Endothelial cell of umbilical vein (primary cell): ENCODE measurements around the gene GGT6. TPM values are rescaled to one million over a fixed set of nuclear protein-coding genes. Genes with fewer than 3 reads are reported as not detected.

Experiments used
- BruUV-seq: library from RNA; stranded (reverse); fragments of 400-500 nt; replicated peaks from 2 replicates; lab custom pipeline; 2021; lab: Mats Ljungman, UMichigan
- CTCF ChIA-PET: fragments of 300-600, 350-600 bp; sonication (Branson Sonifier 250); formaldehyde crosslinking; loops from one replicate; lab custom pipeline; 2021; ENCODE audit warnings: antibody characterized with exemption, inconsistent platforms; lab: Charles Lee
- POLR2A ChIA-PET: fragments of 300-600, 350-600 bp; sonication (Branson Sonifier 250); formaldehyde crosslinking; loops from one replicate; lab custom pipeline; 2021; ENCODE audit warnings: antibody characterized with exemption, inconsistent platforms; lab: Charles Lee
- DNase-seq: peaks from one replicate; pipeline ENCODE4 v3.0.0-alpha.2; 2011; ENCODE audit warnings: low read depth, low spot score
- FAIRE-seq: peaks from 2 replicates; lab custom pipeline; 2011; peaks lifted over from hg19 to GRCh38; lab: Jason Lieb, UNC
- H2AFZ ChIP-seq: 2 replicates; pipeline ENCODE4 v1.6.0; 2012; ENCODE audit warnings: low read depth, low read length, control low read depth, inconsistent platforms
- H3K27ac ChIP-seq: 2 replicates; pipeline ENCODE4 v1.5.1; 2011; ENCODE audit warnings: low read depth, mild to moderate bottlenecking, control low read depth, low read length, moderate library complexity; ENCODE audit not compliant: insufficient read depth
- H3K27me3 ChIP-seq, 2 experiments: 2 replicates each; pipeline versions ENCODE4 v1.6.0 to v1.6.1; 2011; ENCODE audit warnings: low read length in 2 of 2, mixed read lengths in 1 of 2; ENCODE audit not compliant: control insufficient read depth in 2 of 2, insufficient read depth in 2 of 2
- H3K36me3 ChIP-seq, 2 experiments: 2 replicates in 1 of 2; 3 replicates in 1 of 2; pipeline ENCODE4 v1.5.1; 2011; ENCODE audit warnings: low read length in 2 of 2, mild to moderate bottlenecking in 1 of 2, moderate library complexity in 1 of 2; ENCODE audit not compliant: control insufficient read depth in 2 of 2, insufficient read depth in 2 of 2; ENCODE audit errors: extremely low read depth in 1 of 2
- H3K4me1 ChIP-seq: 3 replicates; pipeline ENCODE4 v1.5.1; 2011; ENCODE audit warnings: mild to moderate bottlenecking, low read length; ENCODE audit not compliant: control insufficient read depth, insufficient read depth; ENCODE audit errors: extremely low read depth
- H3K4me2 ChIP-seq: 2 replicates; pipeline ENCODE4 v1.6.1; 2011; ENCODE audit warnings: low read length, control low read depth, mixed read lengths; ENCODE audit not compliant: insufficient read depth
- H3K4me3 ChIP-seq, 3 experiments: fragments of 200-600 bp in 1 of 3; sonication (generic), shearing (Covaris generic) in 1 of 3; replicated peaks in 1 of 3; 2 replicates each; pipeline ENCODE4 v1.5.1; 2011 to 2016; ENCODE audit warnings: control low read depth in 3 of 3, low read length in 3 of 3, mild to moderate bottlenecking in 2 of 3, inconsistent platforms in 1 of 3, low read depth in 1 of 3, moderate library complexity in 1 of 3; ENCODE audit not compliant: insufficient read depth in 1 of 3
- H3K79me2 ChIP-seq: 2 replicates; pipeline ENCODE4 v1.6.0; 2012; ENCODE audit warnings: low read length, inconsistent platforms; ENCODE audit not compliant: control insufficient read depth, insufficient read depth
- H3K9ac ChIP-seq: replicated peaks from 2 replicates; pipeline ENCODE3; 2011; ENCODE audit warnings: low read length, control low read depth; ENCODE audit not compliant: insufficient read depth; ENCODE audit errors: extremely low read depth
- H3K9me1 ChIP-seq: replicated peaks from 3 replicates; pipeline ENCODE4 v1.6.0; 2011; ENCODE audit warnings: mild to moderate bottlenecking, low read length; ENCODE audit not compliant: control insufficient read depth, insufficient read depth; ENCODE audit errors: extremely low read depth
- H3K9me3 ChIP-seq: replicated peaks from 2 replicates; pipeline ENCODE4 v1.5.1; 2012; ENCODE audit warnings: low read length, inconsistent platforms; ENCODE audit not compliant: control insufficient read depth, insufficient read depth
- H4K20me1 ChIP-seq: replicated peaks from 2 replicates; pipeline ENCODE3; 2011; ENCODE audit warnings: mild to moderate bottlenecking, low read length; ENCODE audit not compliant: control insufficient read depth, insufficient read depth; ENCODE audit errors: extremely low read depth
- CTCF ChIP-seq, 2 donors: IDR thresholded peaks; 1 replicate in 1 of 2; 2 replicates in 1 of 2; pipeline ENCODE4 v1.5.1; 2011; ENCODE audit warnings: low read length in 2 of 2, mild to moderate bottlenecking in 2 of 2, moderate library complexity in 2 of 2, control low read depth in 1 of 2, inconsistent platforms in 1 of 2, low read depth in 1 of 2; ENCODE audit not compliant: insufficient read depth in 1 of 2; ENCODE audit errors: extremely low read depth in 1 of 2
- EZH2 ChIP-seq: IDR thresholded peaks from 2 replicates; pipeline ENCODE4 v1.6.1; 2012; ENCODE audit warnings: borderline replicate concordance, low read depth, mild to moderate bottlenecking, moderate library complexity, low read length, inconsistent platforms; ENCODE audit not compliant: severe bottlenecking
- FOS ChIP-seq: IDR thresholded peaks from 2 replicates; pipeline ENCODE4 v1.6.1; 2011; ENCODE audit warnings: mild to moderate bottlenecking, low read length, moderate library complexity, borderline replicate concordance; ENCODE audit not compliant: insufficient read depth
- GATA2 ChIP-seq: IDR thresholded peaks from 2 replicates; pipeline ENCODE4 v1.7.0; 2011; ENCODE audit warnings: low read depth, mild to moderate bottlenecking, moderate library complexity, mixed read lengths, low read length; ENCODE audit not compliant: insufficient read length, insufficient read depth
- JUN ChIP-seq: IDR thresholded peaks from 2 replicates; pipeline ENCODE4 v1.6.1; 2011; ENCODE audit warnings: borderline replicate concordance, low read depth; ENCODE audit not compliant: insufficient read length, insufficient read depth
- MAX ChIP-seq: IDR thresholded peaks from 2 replicates; pipeline ENCODE4 v1.6.1; 2011; ENCODE audit not compliant: insufficient read depth, insufficient read length
- MYC ChIP-seq: IDR thresholded peaks from one replicate; pipeline ENCODE4 v1.6.1; 2011; ENCODE audit warnings: mild to moderate bottlenecking, low read depth, low read length
- POLR2A ChIP-seq: IDR thresholded peaks from 2 replicates; pipeline ENCODE4 v1.6.1; 2012; ENCODE audit warnings: low read depth, mild to moderate bottlenecking, control low read depth, low read length
- POLR2AphosphoS5 ChIP-seq: IDR thresholded peaks from 2 replicates; pipeline ENCODE4 v1.6.1; 2012; ENCODE audit warnings: low read depth, mild to moderate bottlenecking, control low read depth, low read length, moderate library complexity; ENCODE audit not compliant: insufficient read depth
- dilution Hi-C: fragments of 300-500 bp; cut with MboI; formaldehyde crosslinking; loops from one replicate; pipeline ENCODE4 v1.15.0; 2019; ENCODE audit warnings: low sequenced_read_pairs; ENCODE audit not compliant: extremely low pct_ligation_motif_present
- intact Hi-C: fragments of 100-400 bp; cut with micrococcal nuclease; formaldehyde crosslinking; loops from one replicate; pipeline ENCODE4 v1.10.0; 2022
- polyA plus RNA-seq, 4 experiments: library from polyadenylated mRNA; depleted of rRNA in 3 of 4; stranded (reverse) in 3 of 4; unstranded in 1 of 4; fragments of >200 nt; gene quantifications; 2 replicates each; pipeline versions ENCODE4 v1.2.1 to v1.2.3, GENCODE V29; 2011 to 2012; ENCODE audit warnings: missing spikeins in 1 of 4
- total RNA-seq: library from RNA; stranded (reverse); gene quantifications from 2 replicates; pipeline ENCODE4 v1.2.3, GENCODE V29; 2021

Gene GGT6
- total and polyA plus RNA-seq, 2 donors (not counting 3 experiments of a cell fraction or from before 2014, with no cell fraction given), result not detected

- H3K4me2 ChIP-seq, result no peak overlapping the region
- no peaks in the 10 kb centered on the region for H4K20me1 ChIP-seq
- H3K9me3 ChIP-seq, result no peaks in the 10 kb centered on the region
- dilution Hi-C loops, result no loop called here
- BruUV-seq, result no TSS peak
- no peaks in the 10 kb centered on the region for H3K27me3 ChIP-seq
- TF ChIP-seq MYC (no peak), MAX (no peak), JUN (no peak), POLR2A (no peak), GATA2 (no peak)
- H2AFZ ChIP-seq, result no peak overlapping the region
- ChIA-PET POLR2A (no interaction called here), CTCF (interaction anchor here (1.4 kb wide), 1 partner anchor 20 kb away, joined by 5 read pairs; no protein-coding TSS in a partner anchor)
- no peak overlapping the region for H3K27ac ChIP-seq
- intact Hi-C loops, result no loop called here
- FAIRE-seq (no peak), DNase-seq (no peak)
- H3K4me3 ChIP-seq, result no peak overlapping the region
- H3K79me2 ChIP-seq, result no peaks in the 10 kb centered on the region
- peaks cover 6 to 37% of the 10 kb centered on the region in 2 experiments for H3K36me3 ChIP-seq
- H3K4me1 ChIP-seq, result no peaks in the 10 kb centered on the region
- H3K9me1 ChIP-seq, result no peaks in the 10 kb centered on the region
- H3K9ac ChIP-seq, result no peak overlapping the region
Measured at GRCh38 chr17:4547118-4547906, 13.1 kb downstream of the GGT6 start.

GRCh38 chr17:4545217-4545951, 15.0 kb downstream of the GGT6 start:
- CTCF ChIA-PET, result interaction anchor here (4.0 kb wide), 1 partner anchor 21 kb away, joined by 9 read pairs; no protein-coding TSS in a partner anchor
- no peaks in the 10 kb centered on the region for H3K9me3 ChIP-seq
- H3K4me3 ChIP-seq, result no peak overlapping the region
- no peaks in the 10 kb centered on the region for H3K79me2 ChIP-seq
- intact Hi-C loops, result no loop called here
- no peak overlapping the region for H3K9ac ChIP-seq
- no peak overlapping the region for H3K27ac ChIP-seq
- H3K36me3 ChIP-seq, result peaks cover 5 to 27% of the 10 kb centered on the region in 2 experiments
- no peak for TF ChIP-seq CTCF (IDR thresholded peaks at IDR 0.05; ENCODE audit: extremely low read depth in 1 of 2, insufficient read depth in 1 of 2, low read depth in 1 of 2, low read length in 2 of 2)
- TF ChIP-seq MYC, result no peak
- no peak for TF ChIP-seq MAX
- no peak for TF ChIP-seq GATA2
- no peak for TF ChIP-seq FOS
- TF ChIP-seq JUN, result no peak
- TF ChIP-seq POLR2A, result no peak
- TF ChIP-seq EZH2, result no peak
- TF ChIP-seq POLR2AphosphoS5, result no peak
- dilution Hi-C loops, result no loop called here
- no peak overlapping the region for H3K4me2 ChIP-seq
- FAIRE-seq (no peak), DNase-seq (no peak)
- BruUV-seq, result no TSS peak
- no peaks in the 10 kb centered on the region for H3K9me1 ChIP-seq
- no peak overlapping the region for H2AFZ ChIP-seq
- no peaks in the 10 kb centered on the region for H3K27me3 ChIP-seq
- H3K4me1 ChIP-seq, result peaks cover 10% of the 10 kb centered on the region
- no peaks in the 10 kb centered on the region for H4K20me1 ChIP-seq
- POLR2A ChIA-PET, result no interaction called here
